ENCODE measurements around the gene FHOD1.

The FHOD1 gene

GRCh38 chr16:67241008-67241900, 6.0 kb downstream of the FHOD1 start:
- no peaks in the 10 kb centered on the region for H3K36me3 ChIP-seq (ENCODE audit: control insufficient read depth, insufficient read depth, low read length)
- 69 to 82% methylated on average over 8 to 10 of the region's 10 CpGs for WGBS, 2 experiments

GRCh38 chr16:67240506-67240905, 6.8 kb downstream of the FHOD1 start:
- Histone ChIP-seq H3K36me3 (ENCODE audit: control insufficient read depth, insufficient read depth, low read length) (no peaks in the 10 kb centered on the region), H3K9me3 (ENCODE audit: control insufficient read depth, low read length) (no peaks in the 10 kb centered on the region), H3K4me3 (ENCODE audit: insufficient read depth, low read depth, low read length) (no peak overlapping the region), H3K27me3 (ENCODE audit: control insufficient read depth, insufficient read depth, low read length, poor library complexity, severe bottlenecking) (no peaks in the 10 kb centered on the region), H3K4me1 (ENCODE audit: control insufficient read depth, insufficient read depth, low read length) (peaks cover 8% of the 10 kb centered on the region), H3K27ac (ENCODE audit: insufficient read depth, low read depth, low read length, poor library complexity, severe bottlenecking) (no peak overlapping the region)
- WGBS, 2 experiments: 88 to 91% methylated on average over 4 of the region's 4 CpGs

More at GRCh38 chr16:67241008-67241900, 6.0 kb downstream of the FHOD1 start:
- H3K4me3 ChIP-seq (ENCODE audit: insufficient read depth, low read depth, low read length): no peak overlapping the region
- no peak overlapping the region for H3K27ac ChIP-seq (ENCODE audit: insufficient read depth, low read depth, low read length, poor library complexity, severe bottlenecking)
- no peaks in the 10 kb centered on the region for H3K27me3 ChIP-seq (ENCODE audit: control insufficient read depth, insufficient read depth, low read length, poor library complexity, severe bottlenecking)
- H3K9me3 ChIP-seq (ENCODE audit: control insufficient read depth, low read length): no peaks in the 10 kb centered on the region
- peaks cover 9% of the 10 kb centered on the region for H3K4me1 ChIP-seq (ENCODE audit: control insufficient read depth, insufficient read depth, low read length)

- Histone ChIP-seq H3K27ac (ENCODE audit: insufficient read depth, low read depth, low read length, poor library complexity, severe bottlenecking) (no peak overlapping the region), H3K4me3 (ENCODE audit: insufficient read depth, low read depth, low read length) (no peak overlapping the region), H3K4me1 (ENCODE audit: control insufficient read depth, insufficient read depth, low read length) (peaks cover 3% of the 10 kb centered on the region), H3K9me3 (ENCODE audit: control insufficient read depth, low read length) (no peaks in the 10 kb centered on the region), H3K27me3 (ENCODE audit: control insufficient read depth, insufficient read depth, low read length, poor library complexity, severe bottlenecking) (no peaks in the 10 kb centered on the region), H3K36me3 (ENCODE audit: control insufficient read depth, insufficient read depth, low read length) (no peaks in the 10 kb centered on the region)
- WGBS, 2 experiments: 95 to 97% methylated on average over 9 of the region's 9 CpGs
Observed at GRCh38 chr16:67238806-67239470, 8.3 kb downstream of the FHOD1 start.

GRCh38 chr16:67238278-67238575, 9.1 kb downstream of the FHOD1 start:
- H3K36me3 ChIP-seq (ENCODE audit: control insufficient read depth, insufficient read depth, low read length): no peaks in the 10 kb centered on the region
- no peak overlapping the region for H3K27ac ChIP-seq (ENCODE audit: insufficient read depth, low read depth, low read length, poor library complexity, severe bottlenecking)
- H3K4me3 ChIP-seq (ENCODE audit: insufficient read depth, low read depth, low read length): no peak overlapping the region
- no peaks in the 10 kb centered on the region for H3K27me3 ChIP-seq (ENCODE audit: control insufficient read depth, insufficient read depth, low read length, poor library complexity, severe bottlenecking)
- H3K9me3 ChIP-seq (ENCODE audit: control insufficient read depth, low read length): no peaks in the 10 kb centered on the region
- 87 to 93% methylated on average over 3 of the region's 3 CpGs for WGBS, 2 experiments
- H3K4me1 ChIP-seq (ENCODE audit: control insufficient read depth, insufficient read depth, low read length): peaks cover 3% of the 10 kb centered on the region

- Histone ChIP-seq H3K36me3 (ENCODE audit: control insufficient read depth, insufficient read depth, low read length) (no peaks in the 10 kb centered on the region), H3K4me3 (ENCODE audit: insufficient read depth, low read depth, low read length) (no peak overlapping the region), H3K27me3 (ENCODE audit: control insufficient read depth, insufficient read depth, low read length, poor library complexity, severe bottlenecking) (no peaks in the 10 kb centered on the region), H3K27ac (ENCODE audit: insufficient read depth, low read depth, low read length, poor library complexity, severe bottlenecking) (no peak overlapping the region), H3K4me1 (ENCODE audit: control insufficient read depth, insufficient read depth, low read length) (peaks cover 3% of the 10 kb centered on the region), H3K9me3 (ENCODE audit: control insufficient read depth, low read length) (no peaks in the 10 kb centered on the region)
- 90 to 95% methylated on average over 16 of the region's 16 CpGs for WGBS, 2 experiments
Observed at GRCh38 chr16:67237396-67238277, 9.6 kb downstream of the FHOD1 start.

- Histone ChIP-seq H3K4me3 (ENCODE audit: insufficient read depth, low read depth, low read length) (no peak overlapping the region), H3K27me3 (ENCODE audit: control insufficient read depth, insufficient read depth, low read length, poor library complexity, severe bottlenecking) (no peaks in the 10 kb centered on the region), H3K36me3 (ENCODE audit: control insufficient read depth, insufficient read depth, low read length) (no peaks in the 10 kb centered on the region), H3K9me3 (ENCODE audit: control insufficient read depth, low read length) (no peaks in the 10 kb centered on the region), H3K4me1 (ENCODE audit: control insufficient read depth, insufficient read depth, low read length) (peaks cover 3% of the 10 kb centered on the region), H3K27ac (ENCODE audit: insufficient read depth, low read depth, low read length, poor library complexity, severe bottlenecking) (no peak overlapping the region)
- 87 to 91% methylated on average over 50 of the region's 50 CpGs for WGBS, 2 experiments
Observed at GRCh38 chr16:67236563-67237395, 10.5 kb downstream of the FHOD1 start.

GRCh38 chr16:67235816-67236562, 11.3 kb downstream of the FHOD1 start:
- no peaks in the 10 kb centered on the region for H3K36me3 ChIP-seq (ENCODE audit: control insufficient read depth, insufficient read depth, low read length)
- H3K27ac ChIP-seq (ENCODE audit: insufficient read depth, low read depth, low read length, poor library complexity, severe bottlenecking): peak overlapping the region; percentile 48
- no peak overlapping the region for H3K4me3 ChIP-seq (ENCODE audit: insufficient read depth, low read depth, low read length)
- no peaks in the 10 kb centered on the region for H3K9me3 ChIP-seq (ENCODE audit: control insufficient read depth, low read length)
- peaks cover 3% of the 10 kb centered on the region for H3K4me1 ChIP-seq (ENCODE audit: control insufficient read depth, insufficient read depth, low read length)
- H3K27me3 ChIP-seq (ENCODE audit: control insufficient read depth, insufficient read depth, low read length, poor library complexity, severe bottlenecking): no peaks in the 10 kb centered on the region
- 84% methylated on average over 17 of the region's 17 CpGs for WGBS, 2 experiments

GRCh38 chr16:67234180-67234597, 13.1 kb downstream of the FHOD1 start:
- WGBS, 2 experiments: 94% methylated on average over 10 of the region's 10 CpGs
- Histone ChIP-seq H3K27ac (ENCODE audit: insufficient read depth, low read depth, low read length, poor library complexity, severe bottlenecking) (no peak overlapping the region), H3K4me1 (ENCODE audit: control insufficient read depth, insufficient read depth, low read length) (peaks cover 3% of the 10 kb centered on the region), H3K36me3 (ENCODE audit: control insufficient read depth, insufficient read depth, low read length) (no peaks in the 10 kb centered on the region), H3K27me3 (ENCODE audit: control insufficient read depth, insufficient read depth, low read length, poor library complexity, severe bottlenecking) (no peaks in the 10 kb centered on the region), H3K9me3 (ENCODE audit: control insufficient read depth, low read length) (no peaks in the 10 kb centered on the region), H3K4me3 (ENCODE audit: insufficient read depth, low read depth, low read length) (no peak overlapping the region)

- Histone ChIP-seq H3K27me3 (ENCODE audit: control insufficient read depth, insufficient read depth, low read length, poor library complexity, severe bottlenecking) (no peaks in the 10 kb centered on the region), H3K36me3 (ENCODE audit: control insufficient read depth, insufficient read depth, low read length) (peaks cover 5% of the 10 kb centered on the region), H3K9me3 (ENCODE audit: control insufficient read depth, low read length) (no peaks in the 10 kb centered on the region), H3K4me3 (ENCODE audit: insufficient read depth, low read depth, low read length) (no peak overlapping the region), H3K4me1 (ENCODE audit: control insufficient read depth, insufficient read depth, low read length) (peaks cover 3% of the 10 kb centered on the region), H3K27ac (ENCODE audit: insufficient read depth, low read depth, low read length, poor library complexity, severe bottlenecking) (no peak overlapping the region)
- 91 to 93% methylated on average over 6 to 7 of the region's 7 CpGs for WGBS, 2 experiments
Observed at GRCh38 chr16:67233596-67233995, 13.7 kb downstream of the FHOD1 start.

All from ectodermal cell (in vitro differentiated cells).